GM15510 (cell line): ENCODE measurements around the gene RIN2.

Experiments used
- POLR2A ChIP-seq: IDR thresholded peaks from 3 replicates; pipeline ENCODE4 v1.6.1; 2011; ENCODE audit warnings: borderline replicate concordance; ENCODE audit not compliant: insufficient read length; ENCODE audit errors: extremely low read depth

The RIN2 gene

GRCh38 chr20:19758133-19758500, at the start of gene RIN2:
Gene RIN2 (plus strand): TSS chr20:19758258. CDS start chr20:19889602, 131,344 bp downstream.
- no peak for TF ChIP-seq POLR2A

- TF ChIP-seq POLR2A, result no peak
These were observed 48.3 kb upstream of the RIN2 start for GRCh38 chr20:19709635-19710335.

GRCh38 chr20:19710336-19711120, 47.5 kb upstream of the RIN2 start:
- TF ChIP-seq POLR2A, result no peak

GRCh38 chr20:19711126-19711525, 46.9 kb upstream of the RIN2 start:
- no peak for TF ChIP-seq POLR2A

GRCh38 chr20:19712721-19713260, 45.3 kb upstream of the RIN2 start:
- TF ChIP-seq POLR2A, result no peak

- no peak for TF ChIP-seq POLR2A
These were observed 44.1 kb upstream of the RIN2 start for GRCh38 chr20:19713822-19714578.

GRCh38 chr20:19714579-19714840, 43.5 kb upstream of the RIN2 start:
- TF ChIP-seq POLR2A, result no peak

- no peak for TF ChIP-seq POLR2A
These were observed 42.1 kb upstream of the RIN2 start for GRCh38 chr20:19715986-19716385.

- TF ChIP-seq POLR2A, result no peak
These were observed 39.2 kb upstream of the RIN2 start for GRCh38 chr20:19718880-19719279.

- no peak for TF ChIP-seq POLR2A
These were observed 37.1 kb upstream of the RIN2 start for GRCh38 chr20:19720991-19721390.

- TF ChIP-seq POLR2A, result no peak
These were observed 35.0 kb upstream of the RIN2 start for GRCh38 chr20:19723051-19723450.

GRCh38 chr20:19723813-19724430, 34.1 kb upstream of the RIN2 start:
- no peak for TF ChIP-seq POLR2A

GRCh38 chr20:19725373-19725772, 32.7 kb upstream of the RIN2 start:
- TF ChIP-seq POLR2A, result no peak

GRCh38 chr20:19725814-19726525, 32.1 kb upstream of the RIN2 start:
- no peak for TF ChIP-seq POLR2A
